IMR-90 (cell line): Measurements from ENCODE around the gene FNDC10. TPM values are rescaled to one million over a fixed set of nuclear protein-coding genes. Genes with fewer than 3 reads are reported as not detected.

Experiments used
- ATAC-seq: fragments of 200-7000 bp; cut with Tn5 transposase; 2 replicates; pipeline ENCODE4 v1.9.1; 2020; ENCODE audit warnings: low read depth, mild to moderate bottlenecking, moderate library complexity
- BruUV-seq: library from RNA; stranded (reverse); fragments of 400-500 nt; replicated peaks from 2 replicates; lab custom pipeline; 2021; lab: Mats Ljungman, UMichigan
- CTCF ChIA-PET: fragments of 300-600 bp; formaldehyde crosslinking; extraction: SDS; loops from one replicate; lab custom pipeline; 2021; ENCODE audit warnings: antibody characterized with exemption; lab: Yijun Ruan, JAX
- POLR2A ChIA-PET: fragments of 300-600 bp; sonication (Branson Sonifier 250); formaldehyde crosslinking; loops from one replicate; lab custom pipeline; 2022; ENCODE audit warnings: antibody characterized with exemption; ENCODE audit not compliant: unreplicated experiment; lab: Charles Lee
- DNase-seq: peaks from one replicate; pipeline ENCODE4 v3.0.0; 2013
- H2AFZ ChIP-seq: replicated peaks from 2 replicates; pipeline ENCODE3; 2013; ENCODE audit warnings: low read length, mild to moderate bottlenecking; ENCODE audit not compliant: poor library complexity
- H2AK5ac ChIP-seq: 2 replicates; pipeline ENCODE4 v1.6.1; 2013; ENCODE audit warnings: low read depth, low read length, inconsistent platforms
- H2AK9ac ChIP-seq: replicated peaks from 2 replicates; pipeline ENCODE3; 2013; ENCODE audit warnings: mild to moderate bottlenecking, low read depth, low read length, moderate library complexity; ENCODE audit not compliant: poor library complexity
- H2BK120ac ChIP-seq: 2 replicates; pipeline ENCODE4 v1.6.1; 2013; ENCODE audit warnings: low read depth, low read length, inconsistent platforms
- H2BK15ac ChIP-seq: 3 replicates; pipeline ENCODE4 v1.6.1; 2013; ENCODE audit warnings: low read depth, low read length, inconsistent platforms
- H2BK20ac ChIP-seq: 2 replicates; pipeline ENCODE4 v1.6.1; 2013; ENCODE audit warnings: low read depth, mild to moderate bottlenecking, inconsistent platforms, low read length, moderate library complexity
- H2BK5ac ChIP-seq: 2 replicates; pipeline ENCODE4 v1.6.1; 2013; ENCODE audit warnings: mild to moderate bottlenecking, low read depth, low read length, inconsistent platforms; ENCODE audit not compliant: poor library complexity, severe bottlenecking
- H3K14ac ChIP-seq: replicated peaks from 2 replicates; pipeline ENCODE4 v1.6.1; 2013; ENCODE audit warnings: low read depth, low read length, inconsistent platforms
- H3K18ac ChIP-seq: 2 replicates; pipeline ENCODE4 v1.6.1; 2013; ENCODE audit warnings: low read depth, low read length, control low read depth
- H3K23ac ChIP-seq: 2 replicates; pipeline ENCODE4 v1.6.1; 2013; ENCODE audit warnings: low read depth, low read length, inconsistent platforms
- H3K27ac ChIP-seq: 2 replicates; pipeline ENCODE4 v1.5.1; 2013; ENCODE audit warnings: mild to moderate bottlenecking, control low read depth, low read length; ENCODE audit not compliant: insufficient read depth
- H3K27me3 ChIP-seq: 2 replicates; pipeline ENCODE4 v1.6.1; 2013; ENCODE audit warnings: low read length; ENCODE audit not compliant: control insufficient read depth, insufficient read depth
- H3K36me3 ChIP-seq: 2 replicates; pipeline ENCODE4 v1.6.1; 2013; ENCODE audit warnings: low read length, mixed read lengths; ENCODE audit not compliant: control insufficient read depth, insufficient read depth
- H3K4ac ChIP-seq: 2 replicates; pipeline ENCODE4 v1.6.1; 2013; ENCODE audit warnings: low read depth, low read length, inconsistent platforms
- H3K4me1 ChIP-seq: 2 replicates; pipeline ENCODE4 v1.6.1; 2013; ENCODE audit warnings: low read length, mixed read lengths; ENCODE audit not compliant: control insufficient read depth, insufficient read depth
- H3K4me2 ChIP-seq: 2 replicates; pipeline ENCODE4 v1.6.1; 2013; ENCODE audit warnings: low read depth, mild to moderate bottlenecking, control low read depth, low read length, moderate library complexity
- H3K4me3 ChIP-seq: 2 replicates; pipeline ENCODE4 v1.5.1; 2013; ENCODE audit warnings: low read depth, mild to moderate bottlenecking, control low read depth, low read length, moderate library complexity; ENCODE audit not compliant: insufficient read depth
- H3K56ac ChIP-seq: 2 replicates; pipeline ENCODE4 v1.6.1; 2013; ENCODE audit warnings: low read length, inconsistent platforms; ENCODE audit not compliant: insufficient read depth; ENCODE audit errors: extremely low read depth
- H3K79me1 ChIP-seq, 2 experiments: 2 replicates each; pipeline ENCODE4 v1.6.1; 2013; ENCODE audit warnings: low read length in 2 of 2, inconsistent platforms in 1 of 2, low read depth in 1 of 2
- H3K9ac ChIP-seq: 2 replicates; pipeline ENCODE4 v1.6.1; 2013; ENCODE audit warnings: low read depth, low read length, control low read depth
- H3K9me1 ChIP-seq: 2 replicates; pipeline ENCODE4 v1.6.1; 2013; ENCODE audit warnings: low read length, inconsistent platforms; ENCODE audit not compliant: insufficient read depth
- H3K9me3 ChIP-seq: 2 replicates; pipeline ENCODE4 v1.6.1; 2013; ENCODE audit warnings: low read length; ENCODE audit not compliant: control insufficient read depth, insufficient read depth
- H4K20me1 ChIP-seq: 2 replicates; pipeline ENCODE4 v1.6.1; 2013; ENCODE audit warnings: low read length, inconsistent platforms; ENCODE audit not compliant: insufficient read depth
- H4K5ac ChIP-seq: 2 replicates; pipeline ENCODE4 v1.6.1; 2013; ENCODE audit warnings: mild to moderate bottlenecking, low read depth, low read length, control low read depth
- H4K8ac ChIP-seq, 2 experiments: 2 replicates each; pipeline ENCODE4 v1.6.1; 2013; ENCODE audit warnings: low read depth in 2 of 2, low read length in 2 of 2, control low read depth in 1 of 2, inconsistent platforms in 1 of 2
- H4K91ac ChIP-seq: 2 replicates; pipeline ENCODE4 v1.6.1; 2013; ENCODE audit warnings: low read depth, low read length, inconsistent platforms; ENCODE audit not compliant: insufficient read depth
- BHLHE40 ChIP-seq: fragments of 150-350 bp; IDR thresholded peaks from 2 replicates; pipeline ENCODE4 v1.6.1; 2016; ENCODE audit warnings: mild to moderate bottlenecking, low read depth, low read length
- CEBPB ChIP-seq: IDR thresholded peaks from 2 replicates; pipeline ENCODE4 v1.6.1; 2012; ENCODE audit warnings: low read depth, low read length, improper control_type of control experiment
- FOS ChIP-seq: fragments of 150-350 bp; IDR thresholded peaks from 2 replicates; pipeline ENCODE4 v1.6.1; 2016; ENCODE audit warnings: low read depth, low read length
- POLR2A ChIP-seq: IDR thresholded peaks from 2 replicates; pipeline ENCODE4 v1.6.1; 2012; ENCODE audit warnings: mild to moderate bottlenecking, low read depth, low read length
- RAD21 ChIP-seq: IDR thresholded peaks from 2 replicates; pipeline ENCODE4 v1.6.1; 2012; ENCODE audit warnings: low read length, improper control_type of control experiment
- RFX5 ChIP-seq: IDR thresholded peaks from 2 replicates; pipeline ENCODE4 v1.8.0; 2012; ENCODE audit warnings: low read depth, mild to moderate bottlenecking, low read length, moderate library complexity
- WGBS, 2 experiments: methylation state at CpG; one replicate each; pipeline versions ENCODE4 v1.1.5 to v1.1.7; 2013; ENCODE audit warnings: missing lambda C conversion rate in 2 of 2; ENCODE audit not compliant: insufficient read length in 1 of 2; ENCODE audit errors: extremely low coverage in 2 of 2; 5-methylcytosine and 5-hydroxymethylcytosine counted together
- dilution Hi-C: fragments of 300-500 bp; cut with HindIII; formaldehyde crosslinking; loops from one replicate; pipeline ENCODE4 v1.14.3; 2018; ENCODE audit warnings: low sequenced_read_pairs; ENCODE audit not compliant: unreplicated experiment
- in situ Hi-C: fragments of 300-500 bp; cut with MboI; formaldehyde crosslinking; loops from 3 replicates; pipeline ENCODE4 v1.14.3; 2019; ENCODE audit warnings: low sequenced_read_pairs, inconsistent platforms, mixed read lengths
- intact Hi-C: fragments of 100-400 bp; cut with micrococcal nuclease; formaldehyde crosslinking; loops from 2 replicates; pipeline ENCODE4 v1.10.0; 2022
- polyA plus RNA-seq, 3 experiments: library from polyadenylated mRNA; depleted of rRNA; stranded (reverse); fragments of >200 nt; gene quantifications; 2 replicates each; pipeline ENCODE4 v1.2.3, GENCODE V29; 2012; ENCODE audit warnings: low replicate concordance in 1 of 3
- total RNA-seq: library from RNA; depleted of rRNA; stranded (reverse); fragments of >200 nt; gene quantifications from 2 replicates; pipeline ENCODE4 v1.2.3, GENCODE V29; 2012
- TF ChIP-seq, protein P1 (sequence below): fragments of 150-350 bp; IDR thresholded peaks from 2 replicates; pipeline ENCODE4 v1.6.1; 2017; ENCODE audit warnings: mild to moderate bottlenecking, antibody characterized with exemption, low read length, low read depth
- TF ChIP-seq, protein P2 (sequence below): fragments of 150-350 bp; IDR thresholded peaks from 2 replicates; pipeline ENCODE4 v1.6.1; 2016; ENCODE audit warnings: low read depth, mild to moderate bottlenecking, low read length, moderate library complexity, borderline replicate concordance

FNDC10 gene
- total and polyA plus RNA-seq, 2 of the 4 experiments (the other 2 are of a cell fraction): 0.36 to 5.8 TPM

DNA sequence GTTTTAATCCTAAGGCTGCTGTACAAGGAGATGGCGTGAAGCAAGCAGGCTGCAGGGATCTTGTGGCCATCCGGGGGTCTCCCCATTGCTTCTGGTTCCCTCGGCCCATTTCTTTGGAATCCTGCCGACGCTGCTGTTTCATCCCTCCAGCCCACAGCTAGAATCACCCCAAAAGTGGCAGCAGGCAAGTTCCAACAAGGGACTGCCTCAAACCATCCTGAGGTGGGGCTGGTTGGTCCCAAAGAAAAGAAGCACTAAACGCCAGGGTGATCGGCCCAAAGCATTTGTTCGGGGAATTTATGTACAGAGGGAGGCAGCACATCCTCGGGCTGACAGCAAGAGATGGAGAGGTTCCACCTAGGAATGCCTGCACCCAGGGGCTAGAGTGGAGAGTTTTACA, 10.9 kb upstream of the FNDC10 start:
- no peaks in the 10 kb centered on the region for H3K9me3 ChIP-seq
- H3K4me3 ChIP-seq: no peak overlapping the region
- no peak overlapping the region for H2BK20ac ChIP-seq
- no peak overlapping the region for H3K18ac ChIP-seq
- no peak overlapping the region for H3K23ac ChIP-seq
- H2BK5ac ChIP-seq: no peak overlapping the region
- H2AK9ac ChIP-seq: no peak overlapping the region
- DNase-seq (no peak), ATAC-seq (no peak)
- no peak overlapping the region for H3K4me2 ChIP-seq
- peaks cover 20% of the 10 kb centered on the region for H4K20me1 ChIP-seq
- H2AFZ ChIP-seq: no peak overlapping the region
- no peaks in the 10 kb centered on the region for H3K4me1 ChIP-seq
- dilution Hi-C loops: no loop called here
- WGBS, 2 experiments: 80% methylated on average over 1 of the region's 9 CpGs; no CpG with 5 or more reads in 1 of the 2 experiments
- ChIA-PET POLR2A (no interaction called here), CTCF (no interaction called here)
- H4K5ac ChIP-seq: no peak overlapping the region
- H4K8ac ChIP-seq: no peak overlapping the region
- no peak overlapping the region for H2AK5ac ChIP-seq
- H3K79me1 ChIP-seq: peaks cover 10 to 20% of the 10 kb centered on the region in 2 experiments; a peak in 3 of 4 replicates
- no peak overlapping the region for H3K9ac ChIP-seq
- H3K27me3 ChIP-seq: no peaks in the 10 kb centered on the region
- in situ Hi-C loops: no loop called here
- no peak for TF ChIP-seq POLR2A
- TF ChIP-seq, protein P1, sequence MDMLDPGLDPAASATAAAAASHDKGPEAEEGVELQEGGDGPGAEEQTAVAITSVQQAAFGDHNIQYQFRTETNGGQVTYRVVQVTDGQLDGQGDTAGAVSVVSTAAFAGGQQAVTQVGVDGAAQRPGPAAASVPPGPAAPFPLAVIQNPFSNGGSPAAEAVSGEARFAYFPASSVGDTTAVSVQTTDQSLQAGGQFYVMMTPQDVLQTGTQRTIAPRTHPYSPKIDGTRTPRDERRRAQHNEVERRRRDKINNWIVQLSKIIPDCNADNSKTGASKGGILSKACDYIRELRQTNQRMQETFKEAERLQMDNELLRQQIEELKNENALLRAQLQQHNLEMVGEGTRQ: no peak
- TF ChIP-seq, protein P2, sequence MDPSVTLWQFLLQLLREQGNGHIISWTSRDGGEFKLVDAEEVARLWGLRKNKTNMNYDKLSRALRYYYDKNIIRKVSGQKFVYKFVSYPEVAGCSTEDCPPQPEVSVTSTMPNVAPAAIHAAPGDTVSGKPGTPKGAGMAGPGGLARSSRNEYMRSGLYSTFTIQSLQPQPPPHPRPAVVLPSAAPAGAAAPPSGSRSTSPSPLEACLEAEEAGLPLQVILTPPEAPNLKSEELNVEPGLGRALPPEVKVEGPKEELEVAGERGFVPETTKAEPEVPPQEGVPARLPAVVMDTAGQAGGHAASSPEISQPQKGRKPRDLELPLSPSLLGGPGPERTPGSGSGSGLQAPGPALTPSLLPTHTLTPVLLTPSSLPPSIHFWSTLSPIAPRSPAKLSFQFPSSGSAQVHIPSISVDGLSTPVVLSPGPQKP: no peak
- no peak for TF ChIP-seq RAD21
- TF ChIP-seq BHLHE40: no peak
- TF ChIP-seq FOS: no peak
- no peak for TF ChIP-seq CEBPB
- no peak for TF ChIP-seq RFX5
- peaks cover 9% of the 10 kb centered on the region; the same call in 1 of the 2 replicates for H3K9me1 ChIP-seq
- H3K14ac ChIP-seq: no peak overlapping the region
- H2BK15ac ChIP-seq: no peak overlapping the region
- no peak overlapping the region for H4K91ac ChIP-seq
- H3K36me3 ChIP-seq: no peaks in the 10 kb centered on the region
- H3K4ac ChIP-seq: no peak overlapping the region
- intact Hi-C loops: no loop called here
- no peak overlapping the region for H3K56ac ChIP-seq
- H2BK120ac ChIP-seq: no peak overlapping the region
- no peak overlapping the region for H3K27ac ChIP-seq
- BruUV-seq: no TSS peak
